GM12891 (cell line): ENCODE data around the gene HLA-A.

Experiments used
- DNase-seq: peaks from one replicate; pipeline ENCODE4 v3.0.0; 2011; ENCODE audit warnings: low spot score; ENCODE audit not compliant: insufficient read length
- FAIRE-seq: peaks from 2 replicates; lab custom pipeline; 2011; peaks lifted over from hg19 to GRCh38; lab: Jason Lieb, UNC
- PAX5 ChIP-seq: IDR thresholded peaks from 2 replicates; pipeline ENCODE4 v1.6.1; 2011; ENCODE audit warnings: low read length, moderate library complexity, mild to moderate bottlenecking; ENCODE audit not compliant: insufficient read depth, severe bottlenecking
- POLR2A ChIP-seq: IDR thresholded peaks from 2 replicates; pipeline ENCODE4 v1.6.1; 2011; ENCODE audit warnings: low read depth, low read length, control low read depth
- POLR2AphosphoS5 ChIP-seq: IDR thresholded peaks from 2 replicates; pipeline ENCODE4 v1.6.1; 2011; ENCODE audit warnings: low read depth, low read length, control low read depth
- POU2F2 ChIP-seq: IDR thresholded peaks from 2 replicates; pipeline ENCODE4 v1.6.1; 2011; ENCODE audit warnings: low read depth, mild to moderate bottlenecking, control low read depth, low read length, moderate library complexity
- SPI1 ChIP-seq: IDR thresholded peaks from 2 replicates; pipeline ENCODE4 v1.6.1; 2011; ENCODE audit warnings: low read depth, low read length, control low read depth
- TAF1 ChIP-seq: IDR thresholded peaks from 2 replicates; pipeline ENCODE4 v1.6.1; 2011; ENCODE audit warnings: low read depth, low read length, control low read depth

The HLA-A gene

GRCh38 chr6:29933955-29934354 lies 8.4 kb upstream of the HLA-A start:
- TF ChIP-seq PAX5 (no peak), SPI1 (no peak), POLR2A (no peak), TAF1 (no peak), POLR2AphosphoS5 (no peak)
- FAIRE-seq (no peak), DNase-seq (no peak)

GRCh38 chr6:29935273-29935955 lies 6.9 kb upstream of the HLA-A start:
- DNase-seq, result no peak
- no peak for TF ChIP-seq POU2F2
- no peak for TF ChIP-seq SPI1
- TF ChIP-seq TAF1, result no peak
- TF ChIP-seq POLR2AphosphoS5, result no peak
- no peak for TF ChIP-seq POLR2A
- TF ChIP-seq PAX5, result no peak
- FAIRE-seq, result no peak

- no peak for FAIRE-seq
- DNase-seq, result no peak
- no peak for TF ChIP-seq POLR2A
- TF ChIP-seq POLR2AphosphoS5, result no peak
- TF ChIP-seq SPI1, result no peak
- no peak for TF ChIP-seq PAX5
- TF ChIP-seq TAF1, result no peak
- no peak for TF ChIP-seq POU2F2
These were observed 3.4 kb upstream of the HLA-A start for GRCh38 chr6:29938746-29939508.

- TF ChIP-seq POLR2AphosphoS5 (no peak), POU2F2 (no peak), PAX5 (no peak), POLR2A (no peak), SPI1 (no peak), TAF1 (no peak)
- no peak for DNase-seq
- peak; percentile 26 for FAIRE-seq
These were observed 1.3 kb upstream of the HLA-A start for GRCh38 chr6:29941016-29941415.

GRCh38 chr6:29941471-29941870 lies 861 bp upstream of the HLA-A start:
- DNase-seq (no peak), FAIRE-seq (no peak)
- TF ChIP-seq TAF1, result no peak
- no peak for TF ChIP-seq SPI1
- no peak for TF ChIP-seq POLR2AphosphoS5
- no peak for TF ChIP-seq POLR2A
- TF ChIP-seq POU2F2, result no peak
- no peak for TF ChIP-seq PAX5

- no peak for DNase-seq
- TF ChIP-seq POLR2AphosphoS5, result no peak
- no peak for TF ChIP-seq POU2F2
- TF ChIP-seq POLR2A, result no peak
- no peak for TF ChIP-seq SPI1
- no peak for TF ChIP-seq PAX5
- FAIRE-seq, result no peak
These were observed 437 bp upstream of the HLA-A start for GRCh38 chr6:29941916-29942274.

- TF ChIP-seq POLR2A (peak; percentile 66; the same call in 1 of the 2 replicates), POLR2AphosphoS5 (no peak), TAF1 (no peak)
- FAIRE-seq, result no peak
- no peak for DNase-seq
These were observed 978 bp downstream of the HLA-A start for GRCh38 chr6:29943053-29943966.

- no peak for DNase-seq
- FAIRE-seq, result no peak
- TF ChIP-seq POLR2A (0 out of 2 replicates have a peak, but pooled peaks have one; percentile 46), PAX5 (no peak), POLR2AphosphoS5 (peak; percentile 60; the same call in 1 of the 2 replicates), TAF1 (no peak), SPI1 (no peak), POU2F2 (0 out of 2 replicates have a peak, but pooled peaks have one; percentile 16)
These were observed 3.0 kb downstream of the HLA-A start for GRCh38 chr6:29945281-29945820.

- DNase-seq, result no peak
- FAIRE-seq, result no peak
- 0 out of 2 replicates have a peak, but pooled peaks have one; percentile 11 for TF ChIP-seq POU2F2
- TF ChIP-seq POLR2AphosphoS5, result no peak
- TF ChIP-seq PAX5, result no peak
- no peak for TF ChIP-seq TAF1
- TF ChIP-seq SPI1, result no peak
- TF ChIP-seq POLR2A, result no peak
These were observed 4.1 kb downstream of the HLA-A start for GRCh38 chr6:29946223-29947076.
